Astrocyte of the spinal cord (primary cell): Measurements from ENCODE around the gene ZSWIM7.

Source experiments
- DNase-seq: peaks from one replicate; pipeline ENCODE4 v3.0.0; 2011; ENCODE audit warnings: low read depth, low spot score
- H3K4me3 ChIP-seq: 2 replicates; pipeline ENCODE4 v1.5.1; 2011; ENCODE audit warnings: low read depth, mild to moderate bottlenecking, low read length, moderate library complexity
- in situ Hi-C: cut with HindIII; loops from 2 replicates; pipeline ENCODE4 v1.10.0; 2017; ENCODE audit warnings: low sequenced_read_pairs
- TF ChIP-seq, protein P1 (sequence below): IDR thresholded peaks from 2 replicates; pipeline ENCODE4 v1.5.1; 2012; ENCODE audit warnings: low read depth, mild to moderate bottlenecking, low read length, inconsistent platforms

ZSWIM7 gene

DNA sequence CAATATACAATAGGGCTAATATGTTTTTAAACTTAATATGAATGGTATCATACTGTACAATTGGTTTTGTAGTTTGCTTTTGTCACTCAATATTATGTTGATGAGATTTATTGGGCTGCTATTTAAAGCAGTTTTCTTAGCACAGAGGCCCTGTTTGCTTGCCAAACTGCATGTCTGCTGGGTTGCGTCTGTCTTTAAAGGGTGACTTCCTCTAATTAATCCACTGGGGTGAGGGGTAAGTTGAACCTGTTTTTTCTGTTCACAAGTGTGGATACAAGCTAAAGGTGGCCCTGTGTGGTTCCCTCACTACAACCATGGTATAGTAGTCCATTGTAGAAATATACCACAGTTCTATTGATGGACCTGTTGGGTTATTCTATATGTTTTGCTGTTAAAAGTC, 19.8 kb upstream of the ZSWIM7 start:
- no peak overlapping the region for H3K4me3 ChIP-seq
- TF ChIP-seq, protein P1, sequence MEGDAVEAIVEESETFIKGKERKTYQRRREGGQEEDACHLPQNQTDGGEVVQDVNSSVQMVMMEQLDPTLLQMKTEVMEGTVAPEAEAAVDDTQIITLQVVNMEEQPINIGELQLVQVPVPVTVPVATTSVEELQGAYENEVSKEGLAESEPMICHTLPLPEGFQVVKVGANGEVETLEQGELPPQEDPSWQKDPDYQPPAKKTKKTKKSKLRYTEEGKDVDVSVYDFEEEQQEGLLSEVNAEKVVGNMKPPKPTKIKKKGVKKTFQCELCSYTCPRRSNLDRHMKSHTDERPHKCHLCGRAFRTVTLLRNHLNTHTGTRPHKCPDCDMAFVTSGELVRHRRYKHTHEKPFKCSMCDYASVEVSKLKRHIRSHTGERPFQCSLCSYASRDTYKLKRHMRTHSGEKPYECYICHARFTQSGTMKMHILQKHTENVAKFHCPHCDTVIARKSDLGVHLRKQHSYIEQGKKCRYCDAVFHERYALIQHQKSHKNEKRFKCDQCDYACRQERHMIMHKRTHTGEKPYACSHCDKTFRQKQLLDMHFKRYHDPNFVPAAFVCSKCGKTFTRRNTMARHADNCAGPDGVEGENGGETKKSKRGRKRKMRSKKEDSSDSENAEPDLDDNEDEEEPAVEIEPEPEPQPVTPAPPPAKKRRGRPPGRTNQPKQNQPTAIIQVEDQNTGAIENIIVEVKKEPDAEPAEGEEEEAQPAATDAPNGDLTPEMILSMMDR, result no peak
- no peak for DNase-seq
- in situ Hi-C loops, result no loop called here

DNA sequence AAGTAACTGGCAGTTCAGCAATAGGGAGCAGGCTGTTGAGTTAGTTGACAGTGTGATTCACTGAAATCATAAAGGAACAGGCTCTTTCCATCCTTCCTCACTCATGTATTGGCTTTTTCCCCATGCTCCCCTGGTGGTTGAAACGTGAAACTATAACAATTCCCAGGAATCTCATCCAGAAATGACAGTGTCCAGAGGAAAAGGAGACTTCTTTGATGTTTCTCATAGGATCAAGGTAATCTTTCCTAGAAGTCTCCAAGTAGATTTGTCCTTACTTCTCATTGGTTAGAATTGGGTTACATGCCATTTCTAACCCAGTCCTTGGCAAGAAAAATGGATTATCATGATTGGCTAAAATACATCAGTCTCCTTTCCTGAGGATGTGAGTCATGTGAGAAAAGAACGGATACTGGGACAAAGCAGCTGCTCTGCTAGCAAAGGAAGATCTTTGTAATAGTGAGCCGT, 14.5 kb upstream of the ZSWIM7 start:
- TF ChIP-seq, protein P1, result peak; percentile 63
- peak; percentile 87 for DNase-seq
- in situ Hi-C loops, result no loop called here
- no peak overlapping the region for H3K4me3 ChIP-seq

GRCh38 chr17:16007439-16007838, 7.9 kb upstream of the ZSWIM7 start:
- no peak overlapping the region for H3K4me3 ChIP-seq
- DNase-seq, result no peak
- TF ChIP-seq, protein P1, result no peak
- in situ Hi-C loops, result no loop called here

- TF ChIP-seq, protein P1, result no peak
- in situ Hi-C loops, result no loop called here
- DNase-seq, result no peak
- H3K4me3 ChIP-seq, result no peak overlapping the region
These were observed 6.1 kb upstream of the ZSWIM7 start for GRCh38 chr17:16005636-16006035.

- TF ChIP-seq, protein P1, result no peak
- in situ Hi-C loops, result no loop called here
- DNase-seq, result no peak
- no peak overlapping the region for H3K4me3 ChIP-seq
These were observed 4.3 kb upstream of the ZSWIM7 start for GRCh38 chr17:16003841-16004240.

DNA sequence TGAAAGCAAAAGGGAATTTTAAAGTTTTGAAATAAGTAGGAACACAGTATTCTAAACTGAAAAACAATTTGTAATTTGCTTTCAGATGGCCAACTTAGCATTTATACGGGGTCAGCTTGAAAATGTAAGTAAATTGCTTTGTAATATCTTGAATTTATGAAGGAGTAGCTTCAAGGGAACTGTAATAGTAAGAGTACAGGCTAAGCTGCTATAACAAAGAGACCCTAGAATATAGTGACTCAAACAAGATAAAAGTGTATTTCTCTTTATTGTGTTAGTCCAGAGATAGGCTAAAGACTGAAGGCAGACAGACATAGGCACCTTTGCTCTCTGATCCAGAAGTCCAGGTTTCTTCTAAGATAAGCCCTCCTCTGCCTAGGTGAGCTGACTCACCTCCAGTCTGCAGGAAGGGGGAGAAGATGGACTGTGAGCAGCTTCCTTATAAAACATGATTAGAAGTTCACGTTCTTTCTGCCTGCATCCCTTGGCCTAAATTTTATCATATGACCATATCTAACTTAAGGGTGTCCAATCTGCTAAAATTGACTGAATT, 3.3 kb upstream of the ZSWIM7 start:
- TF ChIP-seq, protein P1, result no peak
- no peak overlapping the region for H3K4me3 ChIP-seq
- DNase-seq, result no peak
- in situ Hi-C loops, result no loop called here
